ENCODE results near the gene OCA2.
"Not testable (repeated sequence)": the region's sequence is repeated elsewhere in the genome, so short reads cannot be mapped to it uniquely, and the experiment has no call there.

OCA2 gene

GRCh38 chr15:27752691-27753090 lies 346.4 kb downstream of the OCA2 start:
- DNase-seq = no peak

- DNase-seq = no peak
These were observed 351.1 kb downstream of the OCA2 start for GRCh38 chr15:27747997-27748396.

GRCh38 chr15:27746401-27746955 lies 352.6 kb downstream of the OCA2 start:
- no peak for DNase-seq

GRCh38 chr15:27744641-27745040 lies 354.5 kb downstream of the OCA2 start:
- no peak for DNase-seq

- no peak for DNase-seq
These were observed 355.5 kb downstream of the OCA2 start for GRCh38 chr15:27743638-27744037.

- DNase-seq = no peak
These were observed 356.2 kb downstream of the OCA2 start for GRCh38 chr15:27742751-27743477.

- no peak for DNase-seq
These were observed 357.8 kb downstream of the OCA2 start for GRCh38 chr15:27741226-27741860.

- DNase-seq = no peak
These were observed 364.2 kb downstream of the OCA2 start for GRCh38 chr15:27734785-27735495.

GRCh38 chr15:27731776-27732175 lies 367.3 kb downstream of the OCA2 start:
- DNase-seq = no peak

- DNase-seq = no peak
These were observed 368.2 kb downstream of the OCA2 start for GRCh38 chr15:27730868-27731267.

- DNase-seq = no peak
These were observed 373.4 kb downstream of the OCA2 start for GRCh38 chr15:27725731-27726130.

- DNase-seq = no peak
These were observed 375.3 kb downstream of the OCA2 start for GRCh38 chr15:27723821-27724220.

- no peak for DNase-seq
These were observed 377.0 kb downstream of the OCA2 start for GRCh38 chr15:27722102-27722501.

- DNase-seq = no peak
These were observed 384.4 kb downstream of the OCA2 start for GRCh38 chr15:27714675-27715074.

GRCh38 chr15:27713850-27714249 lies 385.3 kb downstream of the OCA2 start:
- DNase-seq = not testable (repeated sequence)

- no peak for DNase-seq
These were observed 391.9 kb downstream of the OCA2 start for GRCh38 chr15:27707257-27707656.

- DNase-seq = no peak
These were observed 392.8 kb downstream of the OCA2 start for GRCh38 chr15:27706300-27706699.

GRCh38 chr15:27705056-27705455 lies 394.1 kb downstream of the OCA2 start:
- DNase-seq = no peak
